ENCODE data around the gene LAMP1.

- TF ChIP-seq EZH2 (IDR thresholded peaks at IDR 0.05; ENCODE audit: borderline replicate concordance, insufficient read depth, low read depth, low read length, poor library complexity, severe bottlenecking) (no peak), CTCF (IDR thresholded peaks at IDR 0.05) (no peak)
Observed at GRCh38 chr13:113288880-113289279, 8.2 kb upstream of the LAMP1 start.
